SHP77 treated with DMSO at 0.1 percent for 48 hours (cell line): ENCODE data around the gene VPREB1.
"Not testable (repeated sequence)": the region's sequence is repeated elsewhere in the genome, so short reads cannot be mapped to it uniquely, and the experiment has no call there.

Experiments
- DNase-seq: peaks from one replicate; lab custom pipeline; 2025; lab: John Stamatoyannopoulos, UW

VPREB1 gene

DNA sequence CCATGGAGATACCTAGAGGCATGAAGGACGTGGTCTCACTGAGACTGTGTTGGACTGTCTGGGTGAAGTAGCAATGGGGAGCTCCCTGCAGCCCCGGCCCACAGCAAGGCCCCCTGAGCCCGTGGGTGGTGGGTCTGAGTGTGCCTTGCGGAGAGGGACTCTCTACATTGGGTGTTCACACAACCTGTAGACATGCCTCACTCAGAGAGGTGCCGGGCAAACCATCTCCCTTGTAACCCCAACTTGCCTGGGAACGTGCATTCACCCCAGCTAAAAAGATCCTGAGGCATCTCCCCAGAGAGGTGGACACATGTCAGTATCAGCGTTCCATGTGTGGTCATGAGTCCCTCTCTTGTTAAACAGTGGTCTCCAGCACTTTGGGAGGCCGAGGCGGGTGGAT, 2.1 kb downstream of the VPREB1 start:
- DNase-seq: no peak

- DNase-seq: no peak
Measured at GRCh38 chr22:22248878-22249277, 4.3 kb downstream of the VPREB1 start.

DNA sequence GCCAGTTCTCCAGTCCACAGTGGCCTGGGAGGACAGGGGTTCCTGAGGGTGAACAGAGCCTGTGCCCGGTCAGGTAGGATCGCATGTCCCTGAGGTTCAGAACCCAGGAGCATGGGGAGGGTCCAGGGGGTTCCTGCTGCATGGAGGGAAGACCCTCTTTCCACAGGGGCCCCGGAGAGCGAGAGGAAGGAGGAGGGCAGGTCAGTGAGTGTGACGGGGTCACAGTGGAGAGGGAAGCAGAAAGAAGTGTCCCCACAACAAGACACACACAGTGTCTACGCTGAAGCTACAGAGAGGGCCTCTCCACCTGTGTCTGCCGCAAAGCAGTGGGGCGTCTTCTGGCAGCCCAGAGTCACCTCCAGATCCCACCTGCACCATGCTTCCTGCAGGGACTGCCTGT, 6.1 kb downstream of the VPREB1 start:
- DNase-seq: not testable (repeated sequence)

- not testable (repeated sequence) for DNase-seq
Measured at GRCh38 chr22:22256133-22256532, 11.5 kb downstream of the VPREB1 start.

DNA sequence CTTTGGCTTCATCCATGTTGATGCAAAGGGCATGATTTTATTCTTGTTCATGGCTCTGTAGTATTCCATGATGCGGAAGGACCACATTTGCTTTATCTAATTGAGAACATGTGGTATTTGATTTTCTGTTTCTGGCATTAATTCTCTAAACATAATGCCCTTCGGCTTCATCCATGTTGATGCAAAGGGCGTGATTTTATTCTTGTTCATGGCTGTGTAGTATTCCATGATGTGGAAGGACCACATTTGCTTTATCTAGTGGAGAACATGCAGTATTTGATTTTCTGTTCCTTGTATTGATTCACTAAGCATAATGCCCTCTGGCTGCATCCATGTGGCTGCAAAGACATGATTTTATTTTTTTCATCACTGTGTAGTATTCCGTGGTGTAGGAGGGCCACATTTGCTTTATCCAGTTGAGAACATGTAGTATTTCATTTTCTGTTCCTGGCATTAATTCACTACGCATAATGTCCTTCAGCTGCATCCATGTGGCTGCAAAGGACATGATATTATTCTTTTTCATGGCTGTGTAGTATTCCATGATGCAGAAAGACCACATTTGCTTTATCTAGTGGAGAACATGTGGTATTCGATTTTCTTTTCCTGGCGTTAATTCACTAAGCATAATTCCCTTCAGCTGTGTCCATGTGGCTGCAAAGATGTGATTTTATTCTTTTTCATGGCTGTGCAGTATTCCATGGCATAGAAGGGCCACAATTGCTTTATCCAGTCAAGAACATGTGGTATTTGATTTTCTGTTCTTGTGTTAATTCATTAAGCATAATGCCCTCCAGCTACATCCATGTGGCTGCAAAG, 14.2 kb downstream of the VPREB1 start:
- DNase-seq: not testable (repeated sequence)

DNA sequence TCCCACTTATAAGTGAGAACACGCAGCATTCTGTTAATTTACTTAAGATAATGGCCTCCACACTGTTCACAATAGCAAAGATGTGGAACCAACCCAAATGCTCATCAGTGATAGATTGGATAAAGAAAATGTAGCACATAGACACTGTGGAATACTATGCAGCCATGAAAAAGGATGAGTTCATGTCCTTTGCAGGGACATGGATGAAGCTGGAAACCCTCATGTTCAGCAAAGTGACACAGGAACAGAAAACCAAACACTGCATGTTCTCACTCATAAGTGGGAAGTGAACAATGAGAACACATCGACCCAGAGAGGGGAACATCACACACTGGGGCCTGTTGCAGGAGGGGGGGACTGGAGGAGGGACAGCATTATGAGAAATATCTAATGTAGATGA, 15.6 kb downstream of the VPREB1 start:
- not testable (repeated sequence) for DNase-seq

DNA sequence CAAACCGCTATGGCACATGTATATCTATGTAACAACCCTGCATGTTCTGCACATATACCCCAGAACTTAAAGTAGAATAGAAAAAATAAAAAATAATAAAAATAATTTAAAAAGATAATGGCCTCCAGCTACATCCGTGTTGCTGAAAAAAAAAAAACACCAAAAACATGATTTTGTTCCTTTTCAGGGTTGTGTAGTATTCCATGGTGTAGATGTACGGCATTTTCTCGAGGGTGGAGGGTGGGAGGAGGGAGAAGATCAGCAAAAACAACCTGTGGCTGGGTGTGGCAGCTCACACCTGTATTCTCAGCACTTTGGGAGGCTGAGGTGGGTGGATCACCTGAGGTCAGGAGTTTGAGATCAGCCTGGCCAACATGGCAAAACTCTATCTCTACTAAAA, 16.0 kb downstream of the VPREB1 start:
- DNase-seq: not testable (repeated sequence)

- DNase-seq: not testable (repeated sequence)
Measured at GRCh38 chr22:22262332-22263074, 17.9 kb downstream of the VPREB1 start.

- not testable (repeated sequence) for DNase-seq
Measured at GRCh38 chr22:22263823-22264222, 19.2 kb downstream of the VPREB1 start.

- DNase-seq: not testable (repeated sequence)
Measured at GRCh38 chr22:22270036-22270676, 25.6 kb downstream of the VPREB1 start.

- not testable (repeated sequence) for DNase-seq
Measured at GRCh38 chr22:22277423-22277822, 32.8 kb downstream of the VPREB1 start.

GRCh38 chr22:22284962-22285756, 40.6 kb downstream of the VPREB1 start:
- not testable (repeated sequence) for DNase-seq

GRCh38 chr22:22286390-22287105, 42.0 kb downstream of the VPREB1 start:
- DNase-seq: not testable (repeated sequence)

GRCh38 chr22:22287106-22287626, 42.6 kb downstream of the VPREB1 start:
- not testable (repeated sequence) for DNase-seq

GRCh38 chr22:22289666-22290065, 45.1 kb downstream of the VPREB1 start:
- DNase-seq: not testable (repeated sequence)

DNA sequence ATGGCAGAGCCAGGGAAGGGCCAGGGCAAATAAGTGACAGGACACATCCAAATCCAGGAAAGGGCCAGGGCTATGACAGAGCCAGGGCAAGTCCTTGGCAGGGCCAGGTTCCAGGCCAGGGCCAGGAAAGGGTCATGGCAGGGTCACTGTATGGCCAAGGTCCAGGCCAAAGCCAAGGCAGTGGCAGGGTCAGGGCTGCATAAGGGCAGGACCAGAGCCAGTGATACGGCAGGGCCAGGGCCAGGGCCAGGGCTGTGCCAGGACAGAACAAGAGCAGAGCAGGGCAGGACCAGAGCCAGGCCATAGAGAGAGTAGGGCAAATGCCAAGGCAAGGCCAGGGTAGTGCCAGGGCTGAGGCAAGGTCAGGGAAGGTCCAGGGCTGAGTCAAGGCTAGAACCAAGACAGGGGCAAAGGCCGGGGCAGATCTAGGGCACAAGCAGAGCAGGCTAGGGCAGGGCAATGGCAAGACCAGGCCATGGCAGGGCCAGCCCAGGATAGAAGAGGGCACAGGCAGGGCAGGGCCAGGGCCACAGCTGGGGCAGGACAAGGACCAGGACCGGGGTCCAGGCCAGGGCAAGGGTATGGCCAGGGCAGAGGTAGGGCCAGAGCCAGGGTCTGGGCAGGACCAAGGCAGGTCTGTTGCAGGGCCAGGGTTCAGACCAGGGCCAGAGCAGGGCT, 46.7 kb downstream of the VPREB1 start:
- DNase-seq: not testable (repeated sequence)

GRCh38 chr22:22292656-22293055, 48.1 kb downstream of the VPREB1 start:
- not testable (repeated sequence) for DNase-seq

- DNase-seq: not testable (repeated sequence)
Measured at GRCh38 chr22:22293436-22293835, 48.9 kb downstream of the VPREB1 start.

GRCh38 chr22:22294641-22295040, 50.1 kb downstream of the VPREB1 start:
- DNase-seq: not testable (repeated sequence)
